ENCODE measurements around the gene EEF2K. TPM values are rescaled to one million over a fixed set of nuclear protein-coding genes. Genes with fewer than 3 reads are reported as not detected.

Gene EEF2K
- total RNA-seq, 4 donors from 2014 or later = 42.8 to 90.8 (median 50.3) TPM

GRCh38 chr16:22235839-22236745 is 30.0 kb downstream of the EEF2K start:
- 66 to 71% methylated on average over 9 of the region's 9 CpGs for WGBS, 2 donors

GRCh38 chr16:22239131-22239805 is 33.2 kb downstream of the EEF2K start:
- Histone ChIP-seq H3K4me1 (peaks cover 0 to 61% (median 14%) of the 10 kb centered on the region in 4 donors), H3K27me3 (no peaks in the 10 kb centered on the region), H3K36me3 (peaks cover 0 to 28% (median 0%) of the 10 kb centered on the region in 3 donors), H3K9me3 (no peaks in the 10 kb centered on the region), H3K4me3 (no peak overlapping the region), H3K27ac (peak overlapping the region in 2 of 4 donors; percentile 56 to 71)
- TF ChIP-seq EP300 (IDR thresholded peaks at IDR 0.05) = no peak
- no peak for TF ChIP-seq CTCF (IDR thresholded peaks at IDR 0.05)
- no peak for TF ChIP-seq POLR2A (IDR thresholded peaks at IDR 0.05)
- WGBS, 2 donors = 78 to 83% methylated on average over 14 of the region's 14 CpGs
- DNase-seq (ENCODE audit: low spot score in 2 of 2) = no peak

More at GRCh38 chr16:22235839-22236745, 30.0 kb downstream of the EEF2K start:
- peak; percentile 34 to 78 for DNase-seq (ENCODE audit: low spot score in 2 of 2)
- H3K27me3 ChIP-seq = no peaks in the 10 kb centered on the region
- H3K4me3 ChIP-seq = no peak overlapping the region
- peaks cover 0 to 59% (median 13%) of the 10 kb centered on the region in 4 donors for H3K4me1 ChIP-seq
- TF ChIP-seq POLR2A (IDR thresholded peaks at IDR 0.05) = no peak
- peak in 1 of 2 donors; percentile 79 for TF ChIP-seq EP300 (IDR thresholded peaks at IDR 0.05)
- TF ChIP-seq CTCF (IDR thresholded peaks at IDR 0.05) = no peak
- no peaks in the 10 kb centered on the region for H3K9me3 ChIP-seq
- peaks cover 0 to 56% (median 0%) of the 10 kb centered on the region in 3 donors for H3K36me3 ChIP-seq
- H3K27ac ChIP-seq = peak overlapping the region in 1 of 4 donors; percentile 49

- no peaks in the 10 kb centered on the region for H3K27me3 ChIP-seq
- peaks cover 0 to 61% (median 14%) of the 10 kb centered on the region in 4 donors for H3K4me1 ChIP-seq
- DNase-seq (ENCODE audit: low spot score in 2 of 2) = peak in 1 of 2 donors; percentile 48
- peak overlapping the region in 2 of 4 donors; percentile 71 to 81 for H3K27ac ChIP-seq
- H3K9me3 ChIP-seq = no peaks in the 10 kb centered on the region
- TF ChIP-seq CTCF (IDR thresholded peaks at IDR 0.05) = no peak
- peak; percentile 18 to 80 for TF ChIP-seq EP300 (IDR thresholded peaks at IDR 0.05)
- no peak for TF ChIP-seq POLR2A (IDR thresholded peaks at IDR 0.05)
- peaks cover 0 to 29% (median 0%) of the 10 kb centered on the region in 3 donors for H3K36me3 ChIP-seq
- WGBS, 2 donors = 44 to 47% methylated on average over 3 of the region's 3 CpGs
- H3K4me3 ChIP-seq = no peak overlapping the region
Observed at GRCh38 chr16:22240023-22240710, 34.1 kb downstream of the EEF2K start.

GRCh38 chr16:22250522-22250921 is 44.4 kb downstream of the EEF2K start:
- DNase-seq (ENCODE audit: low spot score in 2 of 2) = no peak

More at GRCh38 chr16:22250522-22250921, 44.4 kb downstream of the EEF2K start:
- peaks cover 7 to 100% (median 21%) of the 10 kb centered on the region in 3 donors for H3K36me3 ChIP-seq
- WGBS, 2 donors = 77 to 85% methylated on average over 4 to 6 of the region's 6 CpGs
- peaks cover 0 to 5% (median 1%) of the 10 kb centered on the region in 4 donors for H3K9me3 ChIP-seq
- H3K27ac ChIP-seq = no peak overlapping the region
- no peaks in the 10 kb centered on the region for H3K4me1 ChIP-seq
- TF ChIP-seq CTCF (IDR thresholded peaks at IDR 0.05) = no peak
- no peak for TF ChIP-seq EP300 (IDR thresholded peaks at IDR 0.05)
- no peak for TF ChIP-seq POLR2A (IDR thresholded peaks at IDR 0.05)
- H3K4me3 ChIP-seq = no peak overlapping the region
- H3K27me3 ChIP-seq = no peaks in the 10 kb centered on the region

Data from tibial nerve (tissue), 4 donors.